ENCODE measurements around the gene UQCRHL. TPM values are rescaled to one million over a fixed set of nuclear protein-coding genes. Genes with fewer than 3 reads are reported as not detected.

The UQCRHL gene
- total RNA-seq, 1 donor from 2014 or later: 1.7 TPM

GRCh38 chr1:15758343-15758931 is 49.0 kb downstream of the UQCRHL start, which contains the start of gene FBLIM1:
FBLIM1 (plus strand) TSS chr1:15758795; CDS start chr1:15764984, 6,189 bp downstream.
- TF ChIP-seq EZH2 (IDR thresholded peaks at IDR 0.05; ENCODE audit: insufficient read depth, low read length) (no peak), CTCF (IDR thresholded peaks at IDR 0.05; ENCODE audit: insufficient read depth, low read depth, low read length) (no peak)
- H3K9ac ChIP-seq (ENCODE audit: low read length): peak within 1 kb of the TSS; percentile 92
- peaks cover 23% of the 10 kb centered on the region for H3K4me1 ChIP-seq (ENCODE audit: insufficient read depth, low read length)
- peaks cover 27% of the 10 kb centered on the region for H4K20me1 ChIP-seq (ENCODE audit: insufficient read depth, low read length)
- peaks cover 4% of the 10 kb centered on the region for H3K27me3 Mint-ChIP-seq (ENCODE audit: low read depth, unreplicated experiment)
- peaks cover 45% of the 10 kb centered on the region for H3K79me2 ChIP-seq (ENCODE audit: insufficient read depth, low read length)
- no peaks in the 10 kb centered on the region for H3K9me3 ChIP-seq (ENCODE audit: insufficient read depth, low read depth, low read length)
- peak within 1 kb of the TSS; percentile 85 for H3K27ac Mint-ChIP-seq (ENCODE audit: unreplicated experiment)
- H3K27ac ChIP-seq (ENCODE audit: low read depth, low read length): peak within 1 kb of the TSS; percentile 83
- H3K4me3 ChIP-seq (ENCODE audit: insufficient read depth, low read depth, low read length): peak within 1 kb of the TSS; percentile 79
- peak within 1 kb of the TSS; percentile 94 for H3K4me3 Mint-ChIP-seq (ENCODE audit: unreplicated experiment)
- DNase-seq (ENCODE audit: low read depth): no peak
- peaks cover 3% of the 10 kb centered on the region for H3K9me3 Mint-ChIP-seq (ENCODE audit: unreplicated experiment)
- FAIRE-seq: no peak
- H3K36me3 ChIP-seq (ENCODE audit: insufficient read depth, low read length): no peaks in the 10 kb centered on the region
- peaks cover 12% of the 10 kb centered on the region for H3K4me1 Mint-ChIP-seq (ENCODE audit: low read depth, unreplicated experiment)
- H3K4me2 ChIP-seq (ENCODE audit: low read length): peak within 1 kb of the TSS; percentile 92
- no peaks in the 10 kb centered on the region for H3K27me3 ChIP-seq (ENCODE audit: insufficient read depth, low read length)
- H3K36me3 Mint-ChIP-seq (ENCODE audit: low read depth, unreplicated experiment): peaks cover 8% of the 10 kb centered on the region
- peak within 1 kb of the TSS; percentile 73 for H2AFZ ChIP-seq (ENCODE audit: low read depth, low read length)

- no peak for TF ChIP-seq EZH2 (IDR thresholded peaks at IDR 0.05; ENCODE audit: insufficient read depth, low read length)
- TF ChIP-seq CTCF (IDR thresholded peaks at IDR 0.05; ENCODE audit: insufficient read depth, low read depth, low read length): no peak
- FAIRE-seq: no peak
- peak overlapping the region; percentile 92 for H3K4me2 ChIP-seq (ENCODE audit: low read length)
- H3K9ac ChIP-seq (ENCODE audit: low read length): peak overlapping the region; percentile 92
- Mint-ChIP-seq H3K27me3 (ENCODE audit: low read depth, unreplicated experiment) (peaks cover 4% of the 10 kb centered on the region), H3K9me3 (ENCODE audit: unreplicated experiment) (peaks cover 3% of the 10 kb centered on the region), H3K27ac (ENCODE audit: unreplicated experiment) (peak overlapping the region; percentile 66), H3K4me1 (ENCODE audit: low read depth, unreplicated experiment) (peaks cover 12% of the 10 kb centered on the region), H3K4me3 (ENCODE audit: unreplicated experiment) (peak overlapping the region; percentile 87), H3K36me3 (ENCODE audit: low read depth, unreplicated experiment) (peaks cover 8% of the 10 kb centered on the region)
- H3K27me3 ChIP-seq (ENCODE audit: insufficient read depth, low read length): no peaks in the 10 kb centered on the region
- peak; percentile 23 for DNase-seq (ENCODE audit: low read depth)
- peak overlapping the region; percentile 12 for H3K27ac ChIP-seq (ENCODE audit: low read depth, low read length)
- H4K20me1 ChIP-seq (ENCODE audit: insufficient read depth, low read length): peaks cover 23% of the 10 kb centered on the region
- peaks cover 41% of the 10 kb centered on the region for H3K79me2 ChIP-seq (ENCODE audit: insufficient read depth, low read length)
- H3K9me3 ChIP-seq (ENCODE audit: insufficient read depth, low read depth, low read length): no peaks in the 10 kb centered on the region
- H3K4me3 ChIP-seq (ENCODE audit: insufficient read depth, low read depth, low read length): peak overlapping the region; percentile 53
- H3K36me3 ChIP-seq (ENCODE audit: insufficient read depth, low read length): no peaks in the 10 kb centered on the region
- H2AFZ ChIP-seq (ENCODE audit: low read depth, low read length): peak overlapping the region; percentile 73
- peaks cover 23% of the 10 kb centered on the region for H3K4me1 ChIP-seq (ENCODE audit: insufficient read depth, low read length)
These were observed 49.7 kb downstream of the UQCRHL start for GRCh38 chr1:15757575-15758342.

Other genes with a start within 250 kb of the UQCRHL start
- 0.41 and 0.53 TPM in 2 replicates for gene AGMAT, start 222.6 kb downstream of the UQCRHL start, total RNA-seq
- 24.1 and 26.1 TPM in 2 replicates for gene DDI2, start 190.2 kb downstream of the UQCRHL start, total RNA-seq
- gene PLEKHM2, start 123.3 kb downstream of the UQCRHL start, total RNA-seq: 46.4 and 48.3 TPM in 2 replicates
- gene SLC25A34, start 71.4 kb downstream of the UQCRHL start, total RNA-seq: 0.73 and 1.0 TPM in 2 replicates
- not detected in 2 replicates for gene TMEM82, start 65.2 kb downstream of the UQCRHL start, total RNA-seq
- 170 and 179 TPM in 2 replicates for gene FBLIM1, start 48.9 kb downstream of the UQCRHL start, total RNA-seq
- gene SPEN, start 40.1 kb upstream of the UQCRHL start, total RNA-seq: 33.2 and 35.0 TPM in 2 replicates
- 28.1 and 28.8 TPM in 2 replicates for gene ZBTB17, start 168.5 kb upstream of the UQCRHL start, total RNA-seq
- gene SRARP, start 196.6 kb upstream of the UQCRHL start, total RNA-seq: not detected in 2 replicates
- 0.45 and 0.55 TPM in 2 replicates for gene HSPB7, start 210.4 kb upstream of the UQCRHL start, total RNA-seq
- 0.16 TPM in 1 of 2 replicates, not detected in the other for gene CLCNKA, start 214.4 kb upstream of the UQCRHL start, total RNA-seq
- gene CLCNKB, start 236.1 kb upstream of the UQCRHL start, total RNA-seq: 0.36 and 0.64 TPM in 2 replicates